H1 (cell line): ENCODE measurements around the gene FHAD1.

Experiments
- CHD2 ChIP-seq: IDR thresholded peaks from 2 replicates; pipeline ENCODE4 v1.6.1; 2012; ENCODE audit warnings: low read length, improper control_type of control experiment
- FOSL1 ChIP-seq: IDR thresholded peaks from 2 replicates; pipeline ENCODE4 v1.6.1; 2011; ENCODE audit warnings: mild to moderate bottlenecking, low read depth, low read length, moderate library complexity; ENCODE audit not compliant: insufficient read depth
- SP1 ChIP-seq: IDR thresholded peaks from 2 replicates; pipeline ENCODE4 v1.6.1; 2011; ENCODE audit warnings: low read depth, low read length
- TAF1 ChIP-seq: IDR thresholded peaks from 2 replicates; pipeline ENCODE4 v1.6.1; 2011; ENCODE audit warnings: mild to moderate bottlenecking, low read depth, low read length

- TF ChIP-seq CHD2 (no peak), FOSL1 (no peak), SP1 (no peak), TAF1 (no peak)
Measured at GRCh38 chr1:15380601-15381508, 133.8 kb downstream of the FHAD1 start.
